CD4-positive, alpha-beta T cell treated with Interleukin-15 for 4 hours (primary cell): ENCODE data around the gene LZTS2.

ENCODE experiments used
- DNase-seq: peaks from one replicate; pipeline ENCODE4 v3.0.0-alpha.2; 2020; ENCODE audit warnings: low spot score

Gene LZTS2

DNA sequence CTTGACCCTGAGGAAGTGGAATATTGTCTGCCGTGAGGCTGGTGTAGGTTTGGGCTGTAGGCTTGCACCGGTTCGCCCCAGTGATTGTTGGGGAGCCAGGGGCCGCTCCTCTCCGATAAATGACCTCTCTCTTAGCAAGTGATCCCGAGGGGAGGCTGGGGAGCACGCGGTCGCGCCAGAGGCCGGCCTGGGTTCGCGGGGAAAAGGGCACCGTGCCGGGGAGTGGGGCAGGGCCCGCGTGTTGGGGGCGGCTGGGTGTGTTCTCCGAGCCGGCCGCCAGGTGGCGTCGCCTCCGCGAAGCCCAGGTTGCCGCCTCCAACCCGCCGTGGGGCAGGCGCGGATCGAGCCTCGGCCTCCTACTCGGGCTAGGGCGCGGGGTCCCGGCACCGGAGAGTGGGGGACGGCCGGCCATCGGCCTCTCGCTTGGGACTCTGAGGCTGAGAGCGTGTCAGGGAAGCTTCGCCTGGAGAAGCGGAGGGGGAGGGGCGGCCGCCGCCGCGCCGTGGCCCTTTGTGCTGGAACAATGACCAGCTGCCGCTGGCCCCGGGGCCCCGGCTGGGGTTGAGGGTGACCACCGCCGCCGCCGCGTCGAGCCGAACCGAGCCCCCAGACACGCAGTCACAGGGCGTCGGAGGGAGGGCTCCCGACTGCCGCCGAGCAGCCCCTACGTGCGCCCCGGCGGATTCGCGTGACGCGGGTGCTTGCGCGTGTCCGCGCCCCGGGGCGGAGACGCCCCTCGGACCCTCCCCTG is 442 bp upstream of the LZTS2 start:
- peak; percentile 72 for DNase-seq

DNA sequence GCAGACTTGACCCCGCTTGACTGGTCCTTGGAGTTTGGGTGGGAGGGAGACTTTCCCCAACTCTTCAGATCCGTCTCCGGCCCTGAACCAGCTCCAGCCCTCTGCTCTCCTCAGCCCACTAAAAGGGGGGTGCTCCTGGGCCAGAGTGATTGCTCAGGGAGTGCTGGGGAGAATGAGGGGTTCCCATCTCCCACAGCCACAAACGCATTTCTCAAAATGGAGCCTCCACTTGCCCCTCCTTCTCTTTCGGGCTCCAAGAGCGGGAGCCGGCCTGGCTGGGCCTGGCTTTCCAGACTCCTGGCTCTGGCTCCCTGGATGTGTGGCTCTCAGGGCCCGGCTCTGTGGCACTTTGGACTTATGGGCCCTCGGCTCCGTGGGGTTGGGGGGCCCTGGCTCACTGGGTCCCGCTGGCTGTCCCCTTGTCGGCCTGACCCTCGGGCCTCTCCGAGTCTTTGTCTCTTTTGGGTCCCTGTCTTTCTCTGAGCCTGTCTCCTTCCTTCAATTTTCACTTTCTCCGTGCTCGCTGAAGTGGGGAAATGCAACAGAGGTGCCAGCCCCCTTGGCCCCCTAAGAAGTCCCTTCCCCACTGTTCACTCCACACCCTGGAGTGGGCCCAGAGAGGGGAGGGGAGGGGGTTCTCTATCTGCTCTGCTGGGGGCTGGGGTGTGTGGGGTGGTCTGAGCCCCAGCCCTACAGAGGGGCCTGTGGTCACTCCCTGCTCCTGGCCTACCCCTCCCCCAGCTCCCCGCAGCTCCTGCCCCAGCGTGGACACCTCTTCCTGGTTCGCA is 713 bp downstream of the LZTS2 start:
- DNase-seq = no peak

DNA sequence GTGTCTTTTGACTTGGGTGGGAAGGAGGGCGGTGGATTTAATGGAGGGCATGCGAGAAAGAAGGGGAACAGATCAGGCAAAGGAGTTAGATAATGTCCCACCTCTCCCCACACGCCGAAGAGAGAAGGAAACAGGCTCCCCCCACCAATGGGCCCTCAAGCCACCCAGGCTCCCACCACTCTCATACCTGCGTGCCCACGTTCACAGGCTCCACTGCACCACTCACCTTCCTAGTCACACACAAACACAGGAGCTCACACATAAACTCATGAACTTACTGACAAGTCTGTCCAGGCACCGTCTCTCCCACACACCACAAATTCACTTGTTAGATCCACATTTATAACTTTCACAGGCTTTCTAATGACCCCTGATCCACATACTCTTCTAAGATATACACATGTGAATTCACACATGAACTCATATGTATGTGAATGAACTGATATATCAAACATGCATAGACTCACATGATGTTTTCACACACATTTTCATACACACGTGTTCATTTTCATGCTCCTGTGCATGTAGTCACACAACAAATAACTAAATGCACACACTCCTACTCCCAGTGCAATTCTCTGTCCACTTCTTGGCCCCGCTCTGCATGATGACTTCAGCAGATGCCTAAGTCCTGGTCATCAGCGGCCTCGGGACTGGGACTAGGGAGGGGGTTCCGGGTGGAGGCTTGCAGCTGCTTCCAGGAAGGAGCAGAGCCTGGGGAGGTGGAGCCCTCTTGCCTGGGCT is 1.5 kb downstream of the LZTS2 start:
- no peak for DNase-seq

DNA sequence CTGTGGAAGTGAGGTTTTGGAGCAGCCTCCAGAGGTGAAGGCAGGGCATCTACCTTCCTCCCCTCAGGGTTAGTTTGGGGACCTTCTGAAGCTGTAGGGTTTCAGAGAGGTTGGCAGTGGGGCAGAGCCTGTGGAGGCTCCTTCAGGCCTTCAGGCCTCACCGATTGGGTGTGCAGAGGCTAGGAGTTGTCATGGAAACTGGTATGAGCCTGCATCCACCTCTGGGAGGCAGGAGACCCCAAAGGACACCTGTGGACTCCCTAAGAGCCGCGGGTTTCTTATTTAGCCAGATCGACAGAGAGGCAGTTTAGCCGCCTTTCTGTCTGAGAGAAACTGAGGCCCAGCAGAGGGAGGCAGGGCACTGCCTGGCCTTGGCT is 2.0 kb downstream of the LZTS2 start:
- no peak for DNase-seq

DNA sequence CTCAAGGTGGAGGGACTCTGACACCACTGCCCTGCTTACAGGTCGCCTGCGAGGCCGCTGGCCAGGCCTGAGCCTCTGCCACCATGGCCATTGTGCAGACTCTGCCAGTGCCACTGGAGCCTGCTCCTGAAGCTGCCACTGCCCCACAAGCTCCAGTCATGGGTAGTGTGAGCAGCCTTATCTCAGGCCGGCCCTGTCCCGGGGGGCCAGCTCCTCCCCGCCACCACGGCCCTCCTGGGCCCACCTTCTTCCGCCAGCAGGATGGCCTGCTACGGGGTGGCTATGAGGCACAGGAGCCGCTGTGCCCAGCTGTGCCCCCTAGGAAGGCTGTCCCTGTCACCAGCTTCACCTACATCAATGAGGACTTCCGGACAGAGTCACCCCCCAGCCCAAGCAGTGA is 2.8 kb downstream of the LZTS2 start:
- no peak for DNase-seq

DNA sequence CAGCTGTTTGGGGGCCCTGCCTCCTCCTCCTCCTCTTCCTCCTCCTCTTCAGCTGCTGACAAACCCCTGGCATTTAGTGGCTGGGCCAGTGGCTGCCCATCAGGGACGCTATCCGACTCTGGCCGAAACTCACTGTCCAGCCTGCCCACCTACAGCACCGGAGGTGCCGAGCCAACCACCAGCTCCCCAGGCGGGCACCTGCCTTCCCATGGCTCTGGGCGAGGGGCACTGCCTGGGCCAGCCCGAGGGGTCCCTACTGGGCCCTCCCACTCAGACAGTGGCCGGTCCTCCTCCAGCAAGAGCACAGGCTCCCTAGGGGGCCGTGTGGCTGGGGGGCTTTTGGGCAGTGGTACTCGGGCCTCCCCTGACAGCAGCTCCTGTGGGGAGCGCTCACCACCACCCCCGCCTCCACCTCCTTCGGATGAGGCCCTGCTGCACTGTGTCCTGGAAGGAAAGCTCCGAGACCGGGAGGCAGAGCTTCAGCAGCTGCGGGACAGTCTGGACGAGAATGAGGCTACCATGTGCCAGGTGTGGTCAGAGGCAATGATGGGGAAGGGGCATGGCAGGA is 4.1 kb downstream of the LZTS2 start:
- no peak for DNase-seq

DNA sequence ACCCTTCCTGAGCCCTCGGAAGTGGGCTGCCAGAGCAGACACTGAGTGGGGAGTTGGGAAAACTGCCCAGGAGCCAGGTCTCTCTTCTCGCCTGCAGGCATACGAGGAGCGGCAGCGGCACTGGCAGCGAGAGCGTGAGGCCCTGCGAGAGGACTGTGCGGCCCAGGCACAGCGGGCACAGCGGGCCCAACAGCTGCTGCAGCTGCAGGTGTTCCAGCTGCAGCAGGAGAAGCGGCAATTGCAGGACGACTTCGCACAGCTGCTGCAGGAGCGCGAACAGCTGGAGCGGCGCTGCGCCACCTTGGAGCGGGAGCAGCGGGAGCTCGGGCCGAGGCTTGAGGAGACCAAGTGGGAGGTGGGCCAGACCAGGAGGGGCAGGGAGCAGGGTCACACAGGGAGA is 5.8 kb downstream of the LZTS2 start:
- DNase-seq = no peak

DNA sequence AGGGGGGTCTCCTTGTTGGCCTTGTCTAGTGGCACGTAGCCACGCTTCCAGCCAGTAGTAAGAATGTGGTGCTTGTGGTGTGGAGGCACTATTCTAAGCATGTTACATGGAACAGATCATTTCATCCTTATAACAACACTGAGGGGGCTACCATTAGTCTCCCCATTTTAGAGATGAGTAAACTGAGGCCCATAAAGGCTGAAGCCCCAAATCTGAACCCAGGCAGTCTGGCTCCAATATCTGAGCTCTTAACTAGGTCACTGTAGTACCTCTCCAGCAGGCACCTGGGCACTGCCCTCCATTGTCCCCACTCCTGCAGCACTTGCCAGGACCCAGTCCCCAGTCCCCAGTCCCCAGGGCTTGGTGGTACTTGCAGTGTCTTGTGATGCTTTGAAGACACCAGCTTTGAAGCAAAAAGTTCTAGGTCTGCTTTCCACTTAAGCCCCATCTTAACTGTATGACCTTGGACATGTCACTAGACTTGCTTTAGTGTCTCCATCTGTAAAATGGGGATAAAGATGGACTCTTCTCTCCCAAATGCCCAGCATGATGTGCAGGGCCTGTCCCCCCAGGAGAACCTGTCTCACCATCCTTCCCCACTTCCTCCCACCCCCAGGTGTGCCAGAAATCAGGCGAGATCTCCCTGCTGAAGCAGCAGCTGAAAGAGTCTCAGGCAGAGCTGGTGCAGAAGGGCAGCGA is 6.4 kb downstream of the LZTS2 start:
- DNase-seq = no peak

DNA sequence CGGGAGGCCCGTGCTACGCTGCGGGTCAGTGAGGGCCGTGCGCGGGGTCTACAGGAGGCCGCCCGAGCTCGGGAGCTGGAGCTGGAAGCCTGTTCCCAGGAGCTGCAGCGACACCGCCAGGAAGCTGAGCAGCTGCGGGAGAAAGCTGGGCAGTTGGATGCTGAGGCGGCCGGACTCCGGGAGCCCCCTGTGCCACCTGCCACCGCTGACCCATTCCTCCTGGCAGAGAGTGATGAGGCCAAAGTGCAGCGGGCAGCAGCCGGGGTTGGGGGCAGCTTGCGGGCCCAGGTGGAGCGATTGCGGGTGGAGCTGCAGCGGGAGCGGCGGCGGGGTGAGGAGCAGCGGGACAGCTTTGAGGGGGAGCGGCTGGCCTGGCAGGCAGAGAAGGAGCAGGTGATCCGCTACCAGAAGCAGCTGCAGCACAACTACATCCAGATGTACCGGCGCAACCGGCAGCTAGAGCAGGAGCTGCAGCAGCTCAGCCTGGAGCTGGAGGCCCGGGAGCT is 7.0 kb downstream of the LZTS2 start:
- DNase-seq = no peak

DNA sequence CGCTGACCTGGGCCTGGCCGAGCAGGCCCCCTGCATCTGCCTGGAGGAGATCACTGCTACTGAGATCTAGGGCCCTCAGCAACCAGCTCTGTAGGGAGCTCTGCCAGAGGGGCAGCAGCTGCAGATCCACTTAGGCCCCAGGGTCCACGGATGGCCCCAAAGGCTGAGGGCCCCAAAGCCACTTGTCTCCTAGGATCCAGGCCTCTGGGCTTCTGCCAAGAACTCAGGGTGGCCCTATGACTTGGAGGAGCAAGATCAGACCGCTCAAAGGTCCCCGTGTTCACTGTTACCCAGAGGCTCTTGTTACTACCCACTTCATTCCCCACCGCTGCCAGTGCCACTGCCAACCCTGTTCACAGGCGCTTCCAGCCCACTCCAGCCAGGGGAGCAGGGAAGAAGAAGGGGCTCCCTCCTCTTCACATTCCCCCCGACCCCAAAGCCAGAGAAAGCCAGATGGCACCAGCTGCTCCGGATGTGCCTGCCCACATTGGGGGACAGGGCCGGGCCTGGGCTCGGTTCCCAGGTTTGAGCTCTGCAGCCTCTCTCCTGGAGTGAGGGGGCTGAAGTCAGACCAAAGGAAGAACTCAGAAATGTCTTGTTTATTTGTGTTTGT is 7.6 kb downstream of the LZTS2 start:
- DNase-seq = no peak

DNA sequence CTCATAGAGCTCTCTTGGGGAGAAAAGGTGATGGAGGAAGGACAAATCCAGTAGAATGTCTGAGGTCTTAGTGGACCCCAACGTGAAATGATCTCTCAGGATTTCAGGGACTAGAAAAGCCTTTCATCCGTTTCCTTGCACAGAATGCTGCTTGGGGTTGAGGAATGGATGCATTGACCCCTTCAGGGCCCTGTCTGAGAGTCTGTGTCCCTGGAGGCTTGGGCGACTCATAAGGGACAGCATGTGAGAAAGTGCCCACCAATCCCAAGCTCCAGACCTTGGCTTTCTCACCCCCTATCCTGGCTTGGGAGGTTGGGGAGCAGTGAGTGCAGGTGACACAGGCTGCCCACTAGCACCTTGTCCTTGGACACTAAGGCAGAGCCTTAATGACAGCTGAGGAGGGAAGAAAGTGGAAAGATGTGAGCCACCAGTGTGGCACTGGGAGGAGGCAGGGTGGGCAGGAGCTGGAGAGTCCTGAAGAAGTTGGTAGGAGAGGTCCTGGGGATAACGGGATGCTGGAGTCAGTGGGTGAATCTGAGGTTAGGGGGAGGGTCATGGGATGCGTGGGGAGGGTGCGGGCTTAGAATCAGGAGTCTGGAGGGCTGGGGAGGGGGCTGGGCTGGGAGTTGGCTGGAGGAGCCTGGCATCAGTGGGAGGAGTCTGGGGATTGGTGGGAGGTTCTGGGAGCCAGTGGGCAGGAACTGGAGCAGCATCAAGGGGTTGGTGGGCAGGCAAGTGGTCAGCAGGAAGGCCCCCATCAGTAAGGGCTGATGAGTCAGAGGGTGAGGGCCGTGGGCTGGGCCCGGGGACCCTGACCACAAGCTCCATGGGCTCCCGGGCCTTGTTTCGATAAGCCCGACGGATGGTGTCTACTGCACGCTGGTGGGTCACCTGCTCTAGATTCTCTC is 8.6 kb downstream of the LZTS2 start:
- no peak for DNase-seq

DNA sequence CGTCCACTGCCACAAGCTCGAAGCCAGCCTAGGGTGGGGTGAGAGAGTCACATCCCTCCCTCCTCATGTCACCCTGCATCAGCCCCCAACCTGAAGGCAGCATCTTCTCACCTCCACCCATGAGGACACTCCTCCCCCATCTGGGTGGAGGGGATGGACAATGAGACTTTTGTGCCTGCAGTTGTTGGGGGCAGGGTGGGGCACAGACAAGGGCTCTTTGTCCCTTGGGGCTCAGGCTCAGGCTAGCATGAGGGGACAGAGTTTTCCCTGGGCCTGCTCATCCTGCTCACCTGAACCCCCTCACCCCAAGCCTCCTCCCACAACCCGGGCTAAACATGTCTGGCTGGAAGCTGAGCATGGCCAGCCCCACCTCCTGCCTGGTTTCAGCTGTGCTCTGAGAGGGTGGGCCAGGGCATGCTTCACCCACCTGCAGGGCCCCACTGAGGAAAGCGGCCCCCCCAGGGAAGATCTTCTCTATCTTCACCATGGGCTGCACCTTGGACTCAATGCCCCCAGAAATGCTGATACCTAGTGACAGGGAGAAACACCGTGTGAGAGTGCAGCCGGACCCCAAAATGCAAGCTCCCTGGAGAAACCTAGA is 9.3 kb downstream of the LZTS2 start:
- DNase-seq = no peak

DNA sequence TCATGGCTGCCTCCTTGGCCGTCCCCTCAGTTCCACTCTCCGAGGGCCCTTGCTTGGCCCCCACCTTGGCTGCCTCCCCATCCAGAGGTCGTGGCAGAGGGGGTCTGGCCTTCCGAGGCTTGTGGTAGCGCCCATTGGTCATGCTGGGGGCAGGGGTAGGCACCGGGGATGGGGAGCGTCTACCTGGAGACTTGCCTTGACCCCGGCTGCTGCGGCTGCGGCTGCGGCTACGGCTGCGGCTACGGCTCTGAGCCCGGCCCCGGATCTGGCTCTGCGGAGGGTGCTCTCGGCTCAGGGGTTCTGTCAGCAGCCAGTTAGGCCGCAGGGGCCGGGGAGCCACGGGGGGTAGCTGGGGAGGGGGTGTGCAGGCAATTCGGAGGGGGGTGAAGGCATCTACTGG is 10.7 kb downstream of the LZTS2 start:
- no peak for DNase-seq

DNA sequence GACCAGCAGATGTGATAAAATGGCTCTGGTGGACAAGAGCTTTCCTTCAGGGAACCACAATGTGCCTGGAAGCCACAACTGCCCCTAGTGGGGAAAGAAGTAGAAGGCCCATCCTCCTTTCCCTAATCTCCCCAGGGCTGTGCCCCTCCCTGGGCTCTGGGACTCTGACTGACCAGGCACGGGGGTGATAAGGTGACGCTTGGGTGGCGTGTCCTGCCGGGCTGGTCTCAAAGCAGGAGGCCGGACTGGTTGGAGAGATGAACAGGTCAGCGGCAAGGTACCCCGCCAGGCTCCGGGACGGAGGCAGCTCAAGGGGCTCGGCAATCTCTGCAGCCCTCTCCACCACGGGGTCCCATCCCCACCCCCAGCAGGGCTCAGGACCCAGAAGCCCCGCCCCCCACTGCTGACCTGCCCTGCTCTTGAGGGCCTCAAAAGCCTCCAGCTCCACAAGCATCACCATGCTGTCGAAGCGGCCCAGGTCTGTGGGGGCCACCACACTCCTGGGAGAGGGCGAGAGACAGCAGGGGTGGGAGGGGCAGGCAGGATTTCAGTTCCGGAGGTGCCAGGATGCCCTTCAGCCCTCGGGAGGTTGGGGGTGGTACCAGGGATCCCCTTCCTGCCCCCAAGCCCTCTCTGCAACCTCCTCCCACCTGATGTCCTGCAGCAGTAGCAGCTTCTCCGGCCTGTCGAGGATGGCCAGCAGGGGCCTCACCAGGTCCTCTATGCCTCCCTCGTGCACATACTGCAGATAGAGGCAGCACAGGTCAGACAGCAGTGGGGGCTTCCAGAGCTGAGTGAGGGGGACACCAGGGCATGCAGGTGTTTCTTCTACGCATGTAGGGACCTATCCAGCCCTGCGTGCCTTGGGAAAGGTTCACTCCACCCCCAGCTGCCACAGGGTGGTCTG is 12.2 kb downstream of the LZTS2 start:
- DNase-seq = no peak

DNA sequence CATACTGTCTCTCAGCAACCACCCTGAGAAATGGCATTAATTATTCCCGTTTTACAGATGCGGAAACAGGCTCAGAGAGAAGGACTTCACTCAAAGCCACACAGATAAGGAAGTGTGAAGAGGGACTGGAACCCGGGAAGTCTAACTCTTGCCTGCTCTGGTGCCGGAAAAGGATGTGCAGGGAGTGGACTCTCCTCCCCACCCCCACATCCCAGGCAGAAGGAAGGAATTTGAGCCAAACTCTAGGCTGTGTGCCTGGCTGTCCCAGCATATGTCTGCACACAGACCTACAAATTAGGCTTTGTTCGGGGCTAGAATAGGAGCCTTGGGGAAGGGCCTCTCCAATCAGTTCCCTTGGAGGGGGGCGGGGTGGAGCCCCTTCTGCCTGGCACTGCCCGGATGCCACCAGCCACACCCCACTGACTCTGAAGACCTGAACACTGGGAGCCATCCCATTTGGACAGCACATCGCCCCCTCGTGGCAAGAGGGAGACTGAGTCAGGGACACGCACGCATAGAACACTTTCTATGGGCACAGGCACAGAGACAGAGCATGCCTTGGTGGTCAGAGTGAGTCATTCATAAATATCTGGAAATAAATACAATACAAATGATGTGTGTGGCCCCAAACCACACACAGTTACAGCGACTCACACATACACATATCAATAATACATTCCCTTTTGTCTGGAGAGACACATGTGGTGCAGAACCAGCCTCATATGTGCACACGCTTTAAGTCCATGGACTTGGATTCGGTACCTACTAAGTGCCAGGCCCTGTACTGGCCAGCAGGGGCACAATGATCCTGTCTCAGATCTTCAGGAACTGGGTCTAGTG is 13.1 kb downstream of the LZTS2 start:
- peak; percentile 79 for DNase-seq

DNA sequence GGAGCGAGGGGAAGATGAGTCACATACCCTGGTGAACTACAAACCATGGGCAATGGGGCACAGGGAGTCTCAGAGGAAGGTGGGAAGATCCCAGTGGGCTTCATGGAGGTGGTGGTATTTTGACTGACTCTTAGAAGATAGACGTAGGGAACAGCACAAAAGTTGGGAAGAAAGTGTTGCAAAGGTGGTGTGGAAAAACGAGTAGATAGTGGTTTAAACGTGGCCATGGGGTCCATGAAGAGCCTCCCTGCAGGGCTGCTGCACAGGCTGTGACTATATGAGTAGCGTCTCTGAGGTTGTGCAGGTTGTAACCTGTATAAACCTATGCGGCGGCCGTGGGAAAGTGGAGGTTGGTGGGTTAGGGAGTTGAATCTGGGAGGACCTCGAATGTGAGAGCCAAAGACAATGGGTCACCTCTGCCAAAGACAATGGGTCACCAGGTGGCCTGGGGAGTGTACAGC is 13.8 kb downstream of the LZTS2 start:
- DNase-seq = no peak

DNA sequence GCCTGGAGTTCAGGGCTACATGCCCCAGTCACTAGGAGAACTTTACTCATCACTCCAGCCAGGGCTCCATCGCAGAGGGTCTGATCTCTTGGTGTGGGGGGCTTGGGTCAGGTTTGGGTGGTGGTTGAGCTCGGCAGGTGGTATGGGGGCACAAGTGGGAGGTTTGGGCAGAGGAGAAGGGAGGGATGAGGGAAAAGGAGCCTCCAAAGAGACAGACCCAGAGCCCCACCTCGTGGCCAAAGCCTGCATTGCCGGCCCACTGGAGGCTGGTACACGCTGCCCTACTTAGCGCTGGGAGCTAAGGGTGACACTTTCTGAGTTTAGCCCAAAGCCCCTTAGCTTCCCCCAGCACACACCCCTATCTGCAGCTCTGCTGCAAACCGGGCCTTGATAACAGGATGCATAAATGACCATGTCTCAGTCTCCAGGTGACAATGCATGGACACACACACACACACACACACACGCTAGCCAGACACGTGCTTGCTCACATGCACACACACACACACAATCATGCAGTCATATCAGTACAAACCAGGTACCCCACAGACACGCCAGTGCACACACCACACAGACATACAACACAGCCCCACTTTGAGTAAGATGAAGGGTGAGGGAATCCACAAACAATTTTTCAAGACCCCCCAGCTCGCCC is 14.7 kb downstream of the LZTS2 start:
- DNase-seq = peak; percentile 76
